ENCODE data around the gene MXI1. TPM values are rescaled to one million over a fixed set of nuclear protein-coding genes. Genes with fewer than 3 reads are reported as not detected.
"Not testable (repeated sequence)": the region's sequence is repeated elsewhere in the genome, so short reads cannot be mapped to it uniquely, and the experiment has no call there.

The MXI1 gene
- total and polyA plus RNA-seq, 9 donors, result 17.1 to 25.2 (median 20.5) TPM

DNA sequence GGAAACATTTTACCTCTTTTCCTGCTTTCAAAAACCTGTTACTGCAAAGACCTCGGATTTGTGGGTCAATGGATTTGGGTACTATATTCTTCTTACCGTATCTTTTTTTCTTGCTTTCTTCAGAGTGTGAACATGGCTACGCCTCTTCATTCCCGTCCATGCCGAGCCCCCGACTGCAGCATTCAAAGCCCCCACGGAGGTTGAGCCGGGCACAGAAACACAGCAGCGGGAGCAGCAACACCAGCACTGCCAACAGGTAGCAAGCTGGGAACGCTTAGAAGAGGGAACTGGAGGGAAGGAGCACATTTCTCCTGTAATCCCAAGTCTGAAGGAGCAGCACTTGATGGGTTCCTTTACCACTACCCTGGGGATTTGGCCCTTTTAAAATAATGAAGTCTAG, 20.7 kb downstream of the MXI1 start:
- Histone ChIP-seq H3K4me3 (ENCODE audit: low read length) (no peak overlapping the region), H3K9me3 (replicated peaks; ENCODE audit: control insufficient read depth, low read depth, low read length) (no peaks in the 10 kb centered on the region), H3K4me1 (ENCODE audit: control insufficient read depth, insufficient read depth, low read length) (peaks cover 7% of the 10 kb centered on the region), H3K27me3 (ENCODE audit: control insufficient read depth, insufficient read depth, low read length) (no peaks in the 10 kb centered on the region), H3K27ac (ENCODE audit: low read length) (no peak overlapping the region), H3K36me3 (ENCODE audit: control insufficient read depth, insufficient read depth, low read length) (peaks cover 12% of the 10 kb centered on the region)
- no peak for DNase-seq
- WGBS (ENCODE audit: insufficient coverage), result 87% methylated on average over 9 of the region's 10 CpGs

DNA sequence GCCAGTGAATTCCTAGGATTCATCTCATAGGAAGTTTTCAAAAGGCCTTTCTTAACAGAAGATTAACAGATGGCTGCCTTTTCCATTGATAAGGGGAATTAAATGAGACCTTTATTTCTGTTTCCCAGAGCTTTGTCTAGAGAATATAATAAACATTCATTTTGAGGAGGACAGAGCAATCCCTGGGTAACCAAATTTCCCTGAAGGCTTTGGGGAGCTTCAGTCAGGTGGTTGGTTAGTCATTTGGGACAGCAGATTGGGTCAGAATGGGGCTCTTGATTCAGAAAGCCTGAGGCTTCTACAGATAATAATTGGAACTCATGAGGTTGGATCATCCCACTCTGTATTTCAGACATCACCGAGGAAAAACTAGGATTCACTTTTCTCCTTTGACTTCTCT, 21.8 kb downstream of the MXI1 start:
- Histone ChIP-seq H3K4me1 (ENCODE audit: control insufficient read depth, insufficient read depth, low read length) (peaks cover 7% of the 10 kb centered on the region), H3K27me3 (ENCODE audit: control insufficient read depth, insufficient read depth, low read length) (no peaks in the 10 kb centered on the region), H3K36me3 (ENCODE audit: control insufficient read depth, insufficient read depth, low read length) (peaks cover 12% of the 10 kb centered on the region), H3K27ac (ENCODE audit: low read length) (no peak overlapping the region), H3K9me3 (replicated peaks; ENCODE audit: control insufficient read depth, low read depth, low read length) (no peaks in the 10 kb centered on the region), H3K4me3 (ENCODE audit: low read length) (no peak overlapping the region)
- no peak for DNase-seq
- WGBS (ENCODE audit: insufficient coverage), result no CpG with 5 or more reads among the region's 1 CpG

DNA sequence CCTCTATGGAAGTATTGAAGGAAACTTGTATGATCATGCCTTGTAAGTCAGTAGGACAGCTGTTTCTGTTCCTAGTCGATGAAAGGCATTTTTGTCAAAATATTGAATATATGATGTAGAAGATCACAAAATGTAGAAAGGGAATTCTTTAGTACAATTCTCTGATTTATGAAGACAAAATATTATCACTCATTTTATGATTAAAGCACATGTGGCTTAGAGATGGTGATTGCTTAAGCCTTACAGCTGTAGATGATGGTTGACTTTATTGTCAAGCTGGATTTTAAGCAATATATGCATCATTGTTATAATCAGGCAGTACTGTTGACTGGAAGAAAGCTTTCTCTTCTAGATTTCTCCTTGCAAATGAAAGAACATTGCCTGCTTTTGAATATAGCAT, 26.4 kb downstream of the MXI1 start:
- Histone ChIP-seq H3K27ac (ENCODE audit: low read length) (no peak overlapping the region), H3K27me3 (ENCODE audit: control insufficient read depth, insufficient read depth, low read length) (no peaks in the 10 kb centered on the region), H3K4me3 (ENCODE audit: low read length) (no peak overlapping the region), H3K4me1 (ENCODE audit: control insufficient read depth, insufficient read depth, low read length) (no peaks in the 10 kb centered on the region), H3K36me3 (ENCODE audit: control insufficient read depth, insufficient read depth, low read length) (peaks cover 13% of the 10 kb centered on the region), H3K9me3 (replicated peaks; ENCODE audit: control insufficient read depth, low read depth, low read length) (no peaks in the 10 kb centered on the region)
- no peak for DNase-seq
- WGBS (ENCODE audit: insufficient coverage), result no CpG with 5 or more reads among the region's 1 CpG

DNA sequence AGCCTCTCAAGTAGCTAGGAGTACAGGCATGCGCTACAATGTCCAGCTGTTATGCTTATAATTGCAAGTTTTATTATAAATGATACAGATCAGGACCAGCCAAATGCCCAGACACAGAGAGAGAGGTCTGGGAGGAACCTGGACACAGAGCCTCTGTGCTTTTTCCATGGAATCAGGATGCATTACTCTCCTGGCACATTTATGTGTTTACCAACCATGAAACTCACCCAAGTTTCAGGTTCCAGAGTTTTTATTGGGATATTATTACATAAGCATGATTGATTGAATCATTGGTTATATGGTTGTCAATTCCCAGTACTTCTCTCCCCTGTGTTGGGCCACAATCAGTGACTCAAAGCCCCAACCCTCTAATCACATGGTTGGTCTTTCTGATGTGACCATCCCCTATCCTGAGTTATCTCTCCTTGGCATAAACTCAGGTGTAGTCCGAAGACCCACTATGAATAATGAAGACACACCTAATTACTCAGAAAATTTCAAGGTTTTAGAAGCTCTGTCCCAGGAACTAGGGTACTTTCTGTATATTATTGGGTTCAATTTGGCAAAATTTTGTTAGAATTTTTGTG, 30.6 kb downstream of the MXI1 start:
- peaks cover 8% of the 10 kb centered on the region for H3K36me3 ChIP-seq (ENCODE audit: control insufficient read depth, insufficient read depth, low read length)
- H3K9me3 ChIP-seq (replicated peaks; ENCODE audit: control insufficient read depth, low read depth, low read length), result no peaks in the 10 kb centered on the region
- H3K27ac ChIP-seq (ENCODE audit: low read length), result no peak overlapping the region
- H3K4me3 ChIP-seq (ENCODE audit: low read length), result no peak overlapping the region
- WGBS (ENCODE audit: insufficient coverage), result no CpG with 5 or more reads among the region's 2 CpGs
- H3K27me3 ChIP-seq (ENCODE audit: control insufficient read depth, insufficient read depth, low read length), result no peaks in the 10 kb centered on the region
- H3K4me1 ChIP-seq (ENCODE audit: control insufficient read depth, insufficient read depth, low read length), result no peaks in the 10 kb centered on the region
- DNase-seq, result no peak

DNA sequence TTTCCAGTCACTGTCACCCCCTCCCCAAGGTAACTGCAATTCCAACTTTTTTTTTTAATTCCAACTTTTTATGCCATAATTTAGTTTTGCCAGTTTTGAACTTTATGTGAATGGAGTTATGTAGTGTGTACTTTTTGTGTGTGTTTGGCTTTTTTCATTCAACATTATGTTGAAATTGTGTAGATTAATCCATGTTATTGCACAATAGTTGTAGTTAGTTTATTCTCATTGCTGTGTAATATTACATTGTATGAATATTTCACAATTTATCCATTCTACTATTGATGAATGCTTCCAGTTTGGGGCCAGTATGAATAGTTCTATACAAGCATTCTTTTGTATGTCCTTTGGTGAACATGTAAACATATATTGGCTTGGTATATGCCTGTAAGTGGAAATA, 32.5 kb downstream of the MXI1 start:
- peaks cover 8% of the 10 kb centered on the region for H3K36me3 ChIP-seq (ENCODE audit: control insufficient read depth, insufficient read depth, low read length)
- H3K27me3 ChIP-seq (ENCODE audit: control insufficient read depth, insufficient read depth, low read length), result no peaks in the 10 kb centered on the region
- DNase-seq, result no peak
- H3K4me1 ChIP-seq (ENCODE audit: control insufficient read depth, insufficient read depth, low read length), result no peaks in the 10 kb centered on the region
- H3K4me3 ChIP-seq (ENCODE audit: low read length), result no peak overlapping the region
- H3K9me3 ChIP-seq (replicated peaks; ENCODE audit: control insufficient read depth, low read depth, low read length), result no peaks in the 10 kb centered on the region
- no peak overlapping the region for H3K27ac ChIP-seq (ENCODE audit: low read length)

DNA sequence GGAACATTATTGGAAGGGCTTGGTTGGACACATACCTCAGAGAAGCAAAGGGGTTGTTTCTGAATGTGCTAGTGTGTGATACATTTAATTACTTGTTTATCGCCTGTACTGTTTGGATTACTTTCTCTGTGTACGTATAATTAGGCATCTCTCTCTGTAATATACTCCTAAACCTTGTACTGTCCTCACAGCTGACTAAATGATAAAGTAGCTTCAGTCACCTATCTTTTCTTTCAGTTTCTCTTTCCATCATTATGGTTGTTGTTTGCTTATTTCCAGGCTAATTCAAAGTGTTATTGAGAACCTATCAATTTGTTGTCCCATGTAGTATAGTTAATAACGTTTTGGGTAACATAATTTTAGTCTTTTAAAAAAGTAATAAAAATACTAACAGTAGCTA, 34.0 kb downstream of the MXI1 start:
- Histone ChIP-seq H3K27me3 (ENCODE audit: control insufficient read depth, insufficient read depth, low read length) (no peaks in the 10 kb centered on the region), H3K9me3 (replicated peaks; ENCODE audit: control insufficient read depth, low read depth, low read length) (no peaks in the 10 kb centered on the region), H3K4me3 (ENCODE audit: low read length) (no peak overlapping the region), H3K4me1 (ENCODE audit: control insufficient read depth, insufficient read depth, low read length) (no peaks in the 10 kb centered on the region), H3K27ac (ENCODE audit: low read length) (no peak overlapping the region), H3K36me3 (ENCODE audit: control insufficient read depth, insufficient read depth, low read length) (peaks cover 8% of the 10 kb centered on the region)
- WGBS (ENCODE audit: insufficient coverage), result no CpG with 5 or more reads among the region's 3 CpGs
- DNase-seq, result no peak

DNA sequence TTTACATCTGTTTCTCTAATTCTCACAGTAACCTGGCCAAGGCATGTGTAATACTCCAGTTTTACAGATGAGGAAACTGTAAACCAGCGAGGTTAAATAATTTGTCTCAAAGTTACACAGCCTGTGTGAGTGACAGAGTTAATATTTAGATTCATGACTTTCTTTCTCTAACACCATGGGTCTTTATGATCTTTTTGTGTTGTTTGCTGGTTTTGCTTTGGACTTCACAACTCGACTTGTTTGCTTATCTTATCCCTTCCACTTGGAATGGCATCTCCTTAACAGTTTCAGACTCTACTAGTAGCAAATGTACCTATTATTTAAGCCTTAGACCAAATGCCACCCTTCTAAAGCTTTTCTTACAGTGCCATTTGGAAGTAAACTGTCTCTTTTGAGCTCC, 34.4 kb downstream of the MXI1 start:
- Histone ChIP-seq H3K27ac (ENCODE audit: low read length) (no peak overlapping the region), H3K36me3 (ENCODE audit: control insufficient read depth, insufficient read depth, low read length) (peaks cover 8% of the 10 kb centered on the region), H3K4me3 (ENCODE audit: low read length) (no peak overlapping the region), H3K9me3 (replicated peaks; ENCODE audit: control insufficient read depth, low read depth, low read length) (no peaks in the 10 kb centered on the region), H3K4me1 (ENCODE audit: control insufficient read depth, insufficient read depth, low read length) (no peaks in the 10 kb centered on the region), H3K27me3 (ENCODE audit: control insufficient read depth, insufficient read depth, low read length) (no peaks in the 10 kb centered on the region)
- no peak for DNase-seq
- WGBS (ENCODE audit: insufficient coverage), result 67% methylated on average over 1 of the region's 2 CpGs

DNA sequence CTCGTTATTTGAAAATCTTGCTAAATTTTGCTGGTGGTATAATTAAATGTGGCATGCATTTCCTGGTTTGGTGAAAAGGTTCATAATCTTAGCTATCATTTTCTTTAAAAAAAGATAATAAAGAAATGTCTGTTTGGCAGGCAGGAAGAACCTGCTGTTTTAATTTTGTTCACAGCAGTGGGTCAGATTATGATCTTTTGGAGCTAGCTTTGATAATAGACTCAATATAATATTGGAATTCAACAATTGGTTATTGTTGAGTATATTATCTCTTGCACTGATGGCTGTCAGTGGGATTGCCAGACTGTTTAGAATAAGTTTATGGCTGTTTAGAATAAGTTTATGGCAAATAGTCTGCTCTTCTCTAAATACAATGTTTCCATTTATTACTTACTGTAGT, 35.1 kb downstream of the MXI1 start:
- Histone ChIP-seq H3K4me1 (ENCODE audit: control insufficient read depth, insufficient read depth, low read length) (no peaks in the 10 kb centered on the region), H3K27ac (ENCODE audit: low read length) (no peak overlapping the region)
- WGBS (ENCODE audit: insufficient coverage), result no CpG with 5 or more reads among the region's 1 CpG

DNA sequence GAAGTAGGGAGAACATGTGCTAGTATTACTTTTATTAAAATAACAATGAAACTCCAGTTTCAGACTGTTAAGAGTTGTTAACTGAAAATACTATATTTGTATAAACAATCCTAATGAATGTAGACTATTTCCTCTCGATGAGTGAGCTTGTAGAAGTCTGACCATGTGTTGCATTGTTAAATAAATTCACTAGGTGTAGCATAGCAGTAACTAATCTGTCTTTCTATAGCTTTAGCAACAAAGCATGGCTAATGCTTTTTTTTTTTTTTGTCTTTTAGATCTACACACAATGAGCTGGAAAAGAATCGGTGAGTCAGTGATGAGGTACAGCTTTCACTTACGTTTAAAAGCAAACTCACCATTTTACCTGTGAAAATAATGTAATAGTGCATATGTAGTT, 37.1 kb downstream of the MXI1 start:
- H3K27me3 ChIP-seq (ENCODE audit: control insufficient read depth, insufficient read depth, low read length), result no peaks in the 10 kb centered on the region
- no CpG with 5 or more reads among the region's 3 CpGs for WGBS (ENCODE audit: insufficient coverage)
- H3K27ac ChIP-seq (ENCODE audit: low read length), result no peak overlapping the region
- no peaks in the 10 kb centered on the region for H3K4me1 ChIP-seq (ENCODE audit: control insufficient read depth, insufficient read depth, low read length)
- H3K36me3 ChIP-seq (ENCODE audit: control insufficient read depth, insufficient read depth, low read length), result no peaks in the 10 kb centered on the region
- no peak for DNase-seq
- H3K4me3 ChIP-seq (ENCODE audit: low read length), result no peak overlapping the region
- no peaks in the 10 kb centered on the region for H3K9me3 ChIP-seq (replicated peaks; ENCODE audit: control insufficient read depth, low read depth, low read length)

More for the DNA sequence above, 35.1 kb downstream of the MXI1 start:
- H3K27me3 ChIP-seq (ENCODE audit: control insufficient read depth, insufficient read depth, low read length), result no peaks in the 10 kb centered on the region
- no peak for DNase-seq
- H3K36me3 ChIP-seq (ENCODE audit: control insufficient read depth, insufficient read depth, low read length), result peaks cover 7% of the 10 kb centered on the region
- H3K4me3 ChIP-seq (ENCODE audit: low read length), result no peak overlapping the region
- no peaks in the 10 kb centered on the region for H3K9me3 ChIP-seq (replicated peaks; ENCODE audit: control insufficient read depth, low read depth, low read length)

DNA sequence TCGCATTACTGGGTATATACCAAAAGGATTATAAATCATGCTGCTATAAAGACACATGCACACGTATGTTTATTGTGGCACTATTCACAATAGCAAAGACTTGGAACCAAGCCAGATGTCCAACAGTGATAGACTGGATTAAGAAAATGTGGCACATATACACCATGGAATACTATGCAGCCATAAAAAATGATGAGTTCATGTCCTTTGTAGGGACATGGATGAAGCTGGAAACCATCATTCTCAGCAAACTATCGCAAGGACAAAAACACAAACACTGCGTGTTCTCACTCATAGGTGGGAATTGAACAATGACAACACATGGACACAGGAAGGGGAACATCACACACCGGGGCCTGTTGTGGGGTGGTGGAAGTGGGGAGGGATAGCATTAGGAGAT, 40.4 kb downstream of the MXI1 start:
- not testable (repeated sequence) for H3K27ac ChIP-seq (ENCODE audit: low read length); H3K36me3 ChIP-seq (ENCODE audit: control insufficient read depth, insufficient read depth, low read length); DNase-seq; H3K9me3 ChIP-seq (replicated peaks; ENCODE audit: control insufficient read depth, low read depth, low read length); H3K27me3 ChIP-seq (ENCODE audit: control insufficient read depth, insufficient read depth, low read length); H3K4me3 ChIP-seq (ENCODE audit: low read length); H3K4me1 ChIP-seq (ENCODE audit: control insufficient read depth, insufficient read depth, low read length)
- WGBS (ENCODE audit: insufficient coverage), result no CpG with 5 or more reads among the region's 5 CpGs

DNA sequence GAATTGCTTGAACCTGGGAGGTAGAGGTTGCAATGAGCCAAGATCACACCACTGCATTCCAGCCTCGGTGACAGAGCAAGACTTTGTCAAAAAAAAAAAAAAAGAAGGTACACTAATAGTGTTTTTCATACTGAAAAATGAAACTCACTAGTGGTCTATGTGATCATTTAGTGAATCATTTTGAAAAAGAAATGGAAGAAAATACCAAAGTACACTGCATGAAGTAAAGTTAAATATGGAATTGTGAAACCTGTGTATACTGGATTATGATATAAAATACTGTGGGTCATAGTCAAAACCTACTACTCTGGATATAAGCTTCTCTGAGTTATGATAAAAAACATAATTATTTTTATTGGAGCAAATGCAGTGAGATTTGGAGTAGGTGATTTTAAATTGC, 42.1 kb downstream of the MXI1 start:
- H3K4me1 ChIP-seq (ENCODE audit: control insufficient read depth, insufficient read depth, low read length); H3K36me3 ChIP-seq (ENCODE audit: control insufficient read depth, insufficient read depth, low read length); H3K9me3 ChIP-seq (replicated peaks; ENCODE audit: control insufficient read depth, low read depth, low read length); H3K27ac ChIP-seq (ENCODE audit: low read length); H3K27me3 ChIP-seq (ENCODE audit: control insufficient read depth, insufficient read depth, low read length); DNase-seq; H3K4me3 ChIP-seq (ENCODE audit: low read length): not testable (repeated sequence)
- no CpG with 5 or more reads among the region's 1 CpG for WGBS (ENCODE audit: insufficient coverage)
